ENCODE data around the gene ZNF821.
A peak's percentile ranks its signal among the peaks of the same experiment; 100 is the strongest.

GRCh38 chr16:71882505-71883167 lies 1.3 kb downstream of the ZNF821 start:
- TF ChIP-seq CTCF (IDR thresholded peaks at IDR 0.05; ENCODE audit: borderline replicate concordance, extremely low read depth, low read length, poor library complexity, severe bottlenecking) = peak; percentile 79
- TF ChIP-seq EZH2 (IDR thresholded peaks at IDR 0.05; ENCODE audit: borderline replicate concordance, low read depth, low read length, severe bottlenecking) = no peak

Measured in DND-41 (cell line).